ENCODE results near the gene MUC20.

The MUC20 gene

DNA sequence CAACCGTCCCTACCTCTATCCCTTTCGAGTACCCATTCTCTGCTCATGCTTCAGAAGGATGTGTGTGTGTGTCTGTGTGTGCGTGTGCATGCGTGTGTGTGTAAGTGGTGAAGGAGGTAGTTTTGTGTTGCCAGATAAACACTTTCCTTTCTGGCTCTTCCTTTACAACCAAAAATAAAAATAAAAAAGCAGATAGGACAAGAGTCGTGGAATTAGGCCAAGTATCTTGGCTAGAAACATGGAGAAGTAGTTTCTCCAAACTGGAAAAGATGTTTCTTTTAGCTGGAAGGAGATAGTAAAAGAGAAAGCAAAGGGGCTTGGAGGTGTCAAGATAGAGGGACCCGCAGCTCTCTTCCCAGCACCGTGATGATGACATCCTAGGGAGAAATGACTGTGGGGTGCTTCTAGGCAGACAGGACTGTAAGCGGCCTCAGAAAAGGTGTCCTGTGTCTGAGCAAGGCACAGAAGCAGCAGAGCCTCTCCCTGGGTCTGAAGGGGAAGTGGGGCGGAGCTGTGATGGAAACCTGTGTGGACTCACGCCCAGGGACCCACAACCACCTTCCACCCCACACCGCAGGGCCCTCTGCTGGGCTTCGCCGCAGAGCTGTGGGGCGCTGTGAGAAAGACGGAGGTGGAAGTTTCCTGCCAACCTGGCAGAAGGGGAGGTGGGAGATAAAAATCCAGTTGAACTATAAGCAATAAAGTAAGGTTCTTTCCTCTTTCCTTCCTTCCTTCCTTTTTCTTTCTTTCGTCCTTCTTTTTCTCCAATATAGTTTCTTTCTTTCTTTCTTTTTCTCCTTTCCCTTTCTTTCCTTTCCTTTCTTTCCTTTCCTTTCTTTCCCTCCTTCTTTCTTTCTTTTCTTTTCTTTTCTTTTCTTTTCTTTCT is 35.3 kb downstream of the MUC20 start:
- no peak for DNase-seq (ENCODE audit: low read depth)

DNA sequence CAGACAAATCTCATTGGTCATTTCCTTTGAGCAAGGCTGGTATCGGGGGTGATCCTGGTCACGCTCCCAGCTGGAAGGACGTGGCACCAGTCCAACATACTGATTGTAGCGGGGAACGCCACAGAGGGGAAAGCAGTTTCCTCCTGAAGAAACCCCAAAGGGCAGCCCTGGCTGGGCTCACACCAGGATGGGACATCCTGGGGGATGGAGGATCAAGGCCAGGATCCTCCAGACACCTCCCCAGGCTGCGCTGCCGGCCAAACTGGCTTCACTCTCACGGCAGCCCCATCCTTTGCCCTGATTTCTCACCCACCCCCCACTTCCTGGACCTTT is 36.6 kb downstream of the MUC20 start:
- no peak for DNase-seq (ENCODE audit: low read depth)

DNA sequence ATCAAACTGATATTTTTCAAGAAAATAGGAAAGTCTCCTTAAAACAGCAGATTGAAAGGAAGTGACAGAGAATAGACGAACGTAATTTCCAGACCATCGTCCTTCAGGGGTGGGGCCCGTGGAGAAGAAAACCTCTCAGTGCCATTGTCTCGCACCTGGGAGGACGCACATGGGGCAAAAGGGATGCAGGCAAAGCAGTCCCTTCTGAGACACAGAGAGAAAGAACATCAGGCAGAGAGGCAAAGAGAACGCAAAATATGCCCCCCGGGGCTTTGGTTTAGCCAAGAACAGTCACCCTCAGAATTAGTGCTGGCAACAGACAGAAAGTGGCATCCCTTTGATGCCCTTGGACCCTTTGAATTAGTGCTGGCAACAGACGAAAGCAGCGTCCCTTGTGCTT is 37.0 kb downstream of the MUC20 start:
- DNase-seq (ENCODE audit: low read depth): no peak

DNA sequence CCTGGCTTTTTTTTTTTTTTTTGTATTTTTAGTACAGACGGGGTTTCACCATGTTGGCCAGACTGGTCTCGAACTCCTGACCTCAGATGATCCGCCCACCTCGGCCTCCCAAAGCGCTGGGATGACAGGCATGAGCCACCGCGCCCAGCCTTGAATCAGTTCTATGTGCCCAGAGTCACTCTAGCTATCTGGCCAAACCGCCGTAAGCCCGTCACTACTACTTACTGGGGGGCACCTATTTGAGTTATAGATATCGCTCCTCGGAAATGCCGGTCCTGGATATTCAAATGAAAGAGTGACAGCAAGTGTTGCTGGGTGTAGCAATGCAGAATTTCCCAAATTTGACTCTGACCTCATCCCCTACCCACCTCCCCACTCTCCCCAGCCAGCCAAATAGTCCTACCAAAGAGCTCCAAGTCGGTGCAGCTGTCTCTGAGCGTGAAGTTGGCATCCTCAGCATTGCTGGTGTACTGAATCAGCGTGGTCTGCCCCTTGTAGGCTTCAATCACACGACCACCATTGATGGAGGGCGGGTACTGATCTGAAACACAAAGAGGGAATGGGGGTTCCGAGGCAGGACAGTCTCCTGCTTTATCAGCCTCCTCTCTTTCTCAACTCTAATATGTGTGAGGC is 38.1 kb downstream of the MUC20 start:
- no peak for DNase-seq (ENCODE audit: low read depth)

DNA sequence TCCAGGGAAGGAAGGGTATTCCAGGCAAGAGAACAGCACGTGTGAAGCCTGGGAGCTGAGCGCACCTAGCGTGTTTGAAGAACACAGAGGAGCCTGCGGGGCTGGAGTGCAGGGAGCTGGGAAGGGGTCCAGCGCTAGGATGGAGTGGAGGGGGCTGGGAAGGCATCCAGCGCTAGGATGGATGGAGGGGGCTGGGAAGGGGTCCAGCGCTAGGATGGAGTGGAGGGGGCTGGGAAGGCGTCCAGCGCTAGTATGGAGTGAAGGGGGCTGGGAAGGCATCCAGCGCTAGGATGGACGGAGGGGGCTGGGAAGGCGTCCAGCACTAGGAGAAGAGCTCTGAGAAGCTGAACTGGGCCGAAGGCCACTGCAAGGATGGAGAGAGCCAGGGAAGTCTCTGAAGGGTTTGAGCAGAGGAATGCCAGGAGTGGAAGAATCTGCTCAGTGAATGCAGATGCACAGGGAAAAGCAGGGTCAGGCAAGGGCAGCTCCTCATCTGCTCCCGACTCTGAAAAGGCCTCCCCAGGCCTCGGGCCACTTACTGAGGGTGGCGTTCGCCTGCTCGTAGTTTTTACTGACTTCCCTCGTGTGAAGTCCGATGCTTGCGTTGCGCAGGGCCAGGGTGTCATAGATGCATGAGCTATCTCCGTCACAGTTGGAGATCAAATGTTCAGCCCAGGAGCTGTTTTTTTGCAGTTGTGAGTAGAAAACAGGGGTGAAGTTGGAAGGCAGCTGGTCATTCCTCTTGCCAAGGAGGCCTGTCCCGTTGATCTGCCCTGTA is 39.8 kb downstream of the MUC20 start:
- no peak for DNase-seq (ENCODE audit: low read depth)

DNA sequence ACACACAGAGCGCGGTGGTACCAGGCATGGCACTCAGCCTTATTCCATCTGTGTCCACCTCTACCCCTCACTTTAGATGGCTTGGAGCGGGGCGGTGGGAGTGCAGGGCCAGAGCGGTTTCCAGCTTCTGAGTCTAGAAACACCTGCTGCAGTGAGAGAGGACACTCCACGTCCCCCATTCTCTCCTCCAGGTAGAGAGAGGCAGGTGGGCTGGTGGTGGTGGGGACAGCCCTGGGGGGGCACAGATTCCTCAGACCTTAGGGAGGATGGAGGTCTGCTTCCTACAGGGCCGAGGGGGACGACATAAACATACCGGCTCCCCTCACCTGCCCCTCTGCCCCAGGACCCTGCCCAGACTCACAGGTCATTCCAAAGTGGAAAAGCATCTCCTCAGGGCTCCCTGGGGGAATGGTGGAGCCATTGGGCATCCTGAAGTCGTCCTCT is 40.4 kb downstream of the MUC20 start:
- no peak for DNase-seq (ENCODE audit: low read depth)

DNA sequence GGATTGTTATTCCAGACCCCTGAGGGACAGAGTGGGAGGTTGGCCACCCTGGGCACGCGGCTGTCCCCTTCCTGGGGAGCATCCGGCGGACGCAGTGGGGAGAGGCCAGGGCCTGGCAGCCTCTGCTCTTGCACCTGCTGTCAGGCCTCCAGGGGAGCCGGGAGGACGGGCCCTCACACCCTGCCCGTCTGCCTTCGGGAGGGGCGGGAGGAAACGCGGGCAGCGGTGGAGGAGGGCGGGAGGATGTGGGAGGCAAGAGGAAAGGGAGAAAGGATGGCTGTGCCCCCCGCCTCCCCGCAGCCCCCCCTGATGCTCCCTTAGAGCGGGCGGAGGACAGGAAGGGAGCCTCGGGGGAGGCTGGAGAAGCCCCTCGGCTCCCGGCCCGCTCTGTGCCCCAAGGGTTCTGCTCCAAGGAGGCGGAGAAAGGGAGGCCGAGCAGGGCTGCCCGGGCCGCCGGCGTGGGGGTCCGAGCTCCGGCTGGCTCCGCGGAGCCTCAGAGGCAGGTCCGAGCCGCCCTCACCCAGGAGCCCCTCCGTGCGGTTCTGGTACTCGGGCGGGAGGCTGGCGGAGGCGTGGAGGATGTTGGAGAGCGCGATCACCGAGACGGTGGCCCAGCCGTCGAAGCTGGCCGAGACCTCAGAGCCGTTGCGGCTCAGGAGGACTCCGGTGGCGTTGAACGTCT is 40.9 kb downstream of the MUC20 start:
- DNase-seq (ENCODE audit: low read depth): no peak

DNA sequence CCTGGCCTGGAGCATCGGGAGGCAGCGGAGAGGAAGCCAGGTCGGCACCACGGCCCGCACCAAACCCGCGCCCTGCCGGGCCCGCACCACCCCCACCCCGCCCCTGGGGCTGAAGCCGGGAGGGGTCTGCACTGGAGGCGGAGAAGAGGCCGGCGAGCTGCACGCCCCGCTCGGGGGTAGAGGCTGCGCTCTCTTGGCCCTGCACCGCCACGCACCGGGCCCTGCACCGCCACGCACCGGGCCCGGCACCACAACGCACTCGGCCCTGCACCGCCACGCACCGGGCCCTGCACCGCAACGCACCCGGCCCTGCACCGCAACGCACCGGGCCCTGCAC is 41.4 kb downstream of the MUC20 start:
- DNase-seq (ENCODE audit: low read depth): no peak

DNA sequence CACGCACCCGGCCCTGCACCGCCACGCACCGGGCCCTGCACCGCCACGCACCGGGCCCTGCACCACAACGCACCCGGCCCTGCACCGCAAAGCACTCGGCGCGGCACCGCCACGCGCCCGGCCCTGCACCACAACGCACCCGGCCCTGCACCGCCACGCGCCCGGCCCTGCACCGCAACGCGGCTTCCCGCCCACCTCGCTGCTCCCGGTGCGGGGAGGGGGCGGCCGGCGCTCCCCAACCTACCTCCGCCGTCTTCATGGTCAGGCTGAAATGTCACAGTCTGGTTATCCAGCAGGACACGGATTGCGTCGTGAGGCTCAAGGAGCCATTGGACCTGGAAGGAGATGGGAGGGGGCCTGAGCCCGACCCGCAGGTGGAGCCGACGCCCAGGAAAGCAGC is 41.8 kb downstream of the MUC20 start:
- DNase-seq (ENCODE audit: low read depth): no peak

DNA sequence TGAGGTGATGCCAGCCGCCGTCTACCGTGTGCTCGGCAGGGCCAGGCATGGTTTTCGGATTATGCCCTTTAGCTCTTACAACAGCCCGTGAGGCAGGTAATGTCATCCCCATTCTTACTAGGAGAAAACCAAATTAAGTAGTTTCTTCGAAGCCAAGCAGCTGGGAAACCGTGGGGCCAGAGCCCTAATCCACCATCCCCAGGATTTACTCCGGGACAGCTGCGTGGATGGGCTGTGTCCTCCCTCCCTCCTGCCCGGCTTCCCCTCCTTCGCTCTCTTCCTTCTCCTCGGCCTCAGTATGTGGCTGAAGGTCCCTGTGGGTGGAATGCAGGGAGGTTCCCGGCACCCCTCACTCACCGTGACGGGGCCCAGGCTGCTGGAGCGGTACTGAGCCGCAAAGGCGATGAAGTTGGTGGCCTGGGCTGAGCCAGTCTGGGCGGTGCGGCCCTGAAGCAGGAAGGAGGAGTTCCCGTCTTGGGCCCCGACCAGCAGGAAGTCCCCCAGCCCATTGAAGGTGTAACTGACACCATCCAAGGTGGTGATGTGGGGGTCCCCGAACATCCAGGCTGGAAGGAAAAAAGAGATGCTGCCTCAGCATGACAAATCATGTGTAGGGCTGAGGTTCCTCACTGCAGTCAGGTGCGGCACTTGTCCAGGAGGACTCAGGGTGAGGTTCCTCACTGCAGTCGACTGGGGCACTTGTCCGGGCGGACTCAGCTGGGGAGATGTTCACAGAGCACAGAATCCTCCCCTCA is 42.5 kb downstream of the MUC20 start:
- DNase-seq (ENCODE audit: low read depth): no peak

DNA sequence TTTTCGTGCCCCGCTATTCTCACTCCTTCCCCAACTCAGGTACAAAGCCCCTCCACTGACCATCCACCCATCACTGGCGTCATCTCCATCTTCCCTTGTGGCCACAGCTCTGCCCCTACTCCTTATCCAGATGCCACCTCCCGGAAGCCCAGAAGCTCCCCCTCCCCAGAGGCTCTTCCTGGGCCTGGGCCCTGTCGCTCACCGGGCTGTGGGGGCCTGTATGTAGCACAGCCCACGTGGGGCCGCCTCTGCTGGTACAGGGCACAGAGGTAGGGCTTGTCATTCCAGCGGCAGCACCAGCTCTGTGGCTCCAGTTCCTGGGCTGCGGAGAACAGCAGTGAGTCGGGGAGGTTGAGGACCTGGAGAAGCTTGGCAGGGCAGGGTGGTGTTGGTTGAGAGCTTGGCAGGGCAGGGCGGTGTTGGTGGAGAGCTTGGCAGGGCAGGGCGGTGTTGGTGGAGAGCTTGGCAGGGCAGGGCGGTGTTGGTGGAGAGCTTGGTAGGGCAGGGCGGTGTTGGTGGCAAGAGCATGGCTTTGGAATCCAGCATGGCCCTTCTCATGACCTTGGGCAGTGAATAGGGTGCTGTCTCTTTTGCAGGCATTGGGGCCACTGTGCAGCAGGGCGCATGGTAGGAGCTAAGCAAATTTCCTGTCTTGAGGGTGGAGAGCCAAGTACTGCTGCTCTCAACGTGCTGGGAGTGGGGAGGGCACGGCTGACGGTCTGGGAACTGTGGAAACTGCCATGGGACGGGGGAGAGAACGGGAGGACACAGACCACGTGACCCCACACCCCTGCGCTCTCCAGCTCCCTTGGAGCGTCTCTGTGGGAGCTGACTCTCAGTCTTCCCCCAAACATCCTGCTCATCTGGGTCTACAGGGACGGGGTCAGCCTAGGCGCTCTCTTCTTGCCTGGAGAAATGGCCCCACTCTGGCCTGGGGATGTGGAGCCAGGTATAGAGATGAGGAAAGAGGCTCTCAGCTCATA is 43.4 kb downstream of the MUC20 start:
- no peak for DNase-seq (ENCODE audit: low read depth)

DNA sequence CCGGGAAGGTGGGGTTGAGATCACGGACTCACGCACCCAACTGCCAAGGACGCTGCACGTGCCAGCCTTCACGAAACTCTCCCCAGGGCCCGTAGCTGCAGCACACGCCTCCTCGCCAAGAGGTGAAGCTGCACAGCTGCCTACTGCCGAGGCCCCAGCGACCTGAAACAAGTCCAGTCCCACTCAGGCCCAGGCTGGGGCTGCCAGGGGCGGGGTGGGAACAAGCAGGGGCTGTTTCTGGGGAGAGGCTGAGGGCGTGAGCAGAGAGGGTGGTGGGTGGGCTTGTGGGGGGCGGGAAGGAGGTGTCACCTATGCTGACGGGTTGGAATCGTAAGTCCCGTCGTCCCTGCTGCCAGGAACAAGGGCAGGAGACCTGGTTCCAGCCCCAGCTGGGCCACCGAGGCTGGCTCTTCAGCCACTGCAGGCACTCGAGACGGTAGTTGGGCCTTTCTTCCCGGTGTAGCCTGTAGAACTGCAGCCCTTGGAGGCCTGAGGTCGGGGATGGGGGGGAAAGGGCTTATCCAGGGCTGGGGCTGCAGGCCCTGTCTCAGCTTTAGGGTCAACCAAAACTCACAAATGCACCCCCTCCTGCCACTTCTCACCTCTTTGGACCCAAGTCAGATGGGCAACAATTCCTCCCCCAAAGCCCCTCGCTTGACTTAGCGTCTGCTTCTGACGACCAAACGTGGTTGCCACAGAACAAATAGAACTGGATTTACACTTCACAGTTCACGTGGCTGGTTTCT is 44.4 kb downstream of the MUC20 start:
- DNase-seq (ENCODE audit: low read depth): no peak

DNA sequence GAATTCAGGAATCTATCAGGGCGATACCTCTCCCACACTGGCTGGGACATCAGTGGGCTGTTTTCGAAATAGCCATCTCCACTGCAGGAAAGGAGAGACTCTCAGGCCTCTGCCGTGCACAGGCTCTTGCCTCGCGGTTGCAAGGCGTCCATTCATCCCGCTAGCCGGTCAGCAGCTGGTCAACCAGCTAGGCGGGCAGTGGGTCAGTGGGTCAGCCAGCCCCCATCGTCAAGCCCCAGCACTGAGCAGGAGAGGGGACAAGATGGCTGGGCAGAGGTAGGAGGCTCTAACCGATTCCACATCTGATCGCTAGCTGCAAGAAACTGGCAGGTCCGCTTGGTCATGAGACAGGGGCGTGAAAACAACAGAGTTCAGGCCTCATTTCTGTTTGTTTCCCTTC is 45.9 kb downstream of the MUC20 start:
- no peak for DNase-seq (ENCODE audit: low read depth)

DNA sequence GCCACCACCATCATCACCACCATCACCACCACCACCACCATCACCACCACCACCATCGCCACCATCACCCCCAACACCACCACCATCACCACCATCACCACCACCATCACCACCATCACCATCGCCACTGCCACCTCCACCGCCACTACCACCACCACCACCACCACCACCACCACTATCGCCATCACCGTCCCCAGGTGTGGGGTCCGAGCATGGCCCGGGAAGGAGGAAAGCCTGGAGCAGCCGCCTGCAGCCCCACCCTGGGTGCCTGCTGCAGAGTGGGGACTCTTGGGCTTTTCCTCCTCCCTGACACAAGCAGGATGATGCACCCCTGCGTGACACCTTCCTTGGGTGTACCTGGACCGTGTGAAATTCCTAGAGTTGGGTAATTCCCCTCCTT is 47.0 kb downstream of the MUC20 start:
- DNase-seq (ENCODE audit: low read depth): no peak

DNA sequence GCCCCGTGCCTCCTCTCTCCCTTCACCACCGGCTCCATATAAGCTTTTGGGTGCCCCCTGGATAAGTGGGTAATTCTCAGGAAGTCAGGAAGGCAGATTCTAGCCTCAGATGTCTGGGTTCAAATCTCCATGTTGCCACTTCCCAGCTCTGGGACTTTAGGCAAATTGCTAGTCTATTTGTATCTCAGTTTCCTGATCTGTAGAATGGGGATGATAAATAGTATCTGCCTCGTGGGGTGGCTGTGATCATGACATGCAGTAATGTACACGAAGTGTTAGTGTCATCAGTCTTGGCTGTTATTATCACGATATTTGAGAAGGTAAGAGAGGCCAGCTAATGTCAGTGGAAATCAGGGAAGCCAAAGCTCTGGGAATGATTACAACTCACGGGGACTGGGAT is 47.6 kb downstream of the MUC20 start:
- DNase-seq (ENCODE audit: low read depth): no peak

DNA sequence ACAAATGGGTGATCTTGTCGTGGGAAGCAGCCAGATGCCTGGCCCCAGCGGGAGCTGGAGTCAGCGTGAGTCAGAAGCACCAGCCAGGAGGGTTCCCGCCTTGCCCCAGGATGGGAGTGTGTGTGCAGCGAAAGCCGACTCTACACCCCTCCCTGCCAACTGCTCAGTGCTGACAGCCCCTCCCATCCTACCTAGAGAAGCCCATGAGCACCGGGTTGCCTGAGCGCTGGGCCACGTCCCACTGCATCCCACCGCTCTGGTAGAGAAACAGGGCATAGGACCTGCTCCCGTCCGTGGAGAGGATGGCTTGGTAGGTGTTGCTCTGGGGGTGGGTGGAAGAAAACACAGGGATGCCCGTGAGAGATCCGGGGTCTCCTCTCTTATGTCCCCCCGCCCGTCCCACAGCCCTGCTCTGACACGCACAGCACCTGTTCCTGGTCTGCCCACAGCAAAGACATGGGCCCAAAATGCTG is 48.1 kb downstream of the MUC20 start:
- DNase-seq (ENCODE audit: low read depth): no peak

DNA sequence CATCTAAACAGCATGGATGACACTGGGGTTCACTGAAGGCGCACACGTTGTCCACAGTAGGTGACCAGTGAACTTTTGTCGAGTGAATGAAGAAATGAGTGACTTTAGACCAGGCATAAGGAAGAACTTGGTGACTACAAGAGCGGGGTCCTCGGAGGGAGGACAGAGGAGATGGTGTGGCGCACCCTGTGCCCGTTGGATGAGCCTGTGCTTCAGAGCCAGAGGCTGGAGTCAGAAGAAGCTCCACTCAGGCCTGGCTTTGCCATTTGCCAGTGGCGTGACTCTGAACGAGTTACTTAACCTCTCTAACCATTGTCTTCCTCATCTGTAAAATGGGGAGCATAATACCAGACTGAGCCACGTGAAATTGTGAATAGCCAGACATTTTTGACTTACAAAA is 48.8 kb downstream of the MUC20 start:
- no peak for DNase-seq (ENCODE audit: low read depth)

DNA sequence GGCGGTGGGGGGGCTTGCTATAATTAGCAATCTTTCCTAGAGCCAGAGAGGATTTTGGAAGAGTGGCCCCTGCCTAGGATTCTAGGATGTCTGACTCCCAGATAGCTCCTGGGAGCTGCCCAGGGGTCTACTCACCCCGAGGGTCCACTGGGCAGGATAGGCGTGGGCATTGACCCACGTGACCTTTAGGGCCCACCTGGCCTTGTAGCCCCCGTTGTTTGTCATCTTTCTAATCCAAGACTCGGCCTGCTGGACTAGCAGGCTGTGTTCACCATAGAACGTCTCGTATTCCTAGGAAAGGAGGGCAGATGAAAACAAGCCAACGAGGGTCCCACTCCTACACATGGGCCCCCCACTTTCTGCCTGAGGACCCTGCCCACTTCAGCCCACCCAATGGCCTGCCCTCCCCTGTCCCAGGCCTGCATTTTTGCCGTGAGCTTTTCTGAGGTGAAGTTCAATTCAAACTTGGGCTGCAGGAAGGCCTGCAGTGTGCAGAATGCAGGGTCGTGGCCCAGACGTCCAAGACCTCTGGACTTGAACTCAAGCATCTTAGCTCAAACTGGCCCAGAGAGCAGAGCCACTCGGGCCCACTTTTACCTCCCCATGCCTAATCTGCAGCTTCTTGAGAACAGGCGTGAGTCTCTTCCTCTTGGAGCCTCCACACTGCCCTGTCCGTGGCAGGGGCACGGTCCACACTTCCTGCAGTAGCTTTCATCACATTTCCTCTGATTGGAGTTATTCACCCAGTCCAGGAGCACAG is 49.5 kb downstream of the MUC20 start:
- DNase-seq (ENCODE audit: low read depth): no peak
